ENCODE data around the gene ODAPH.

DNA sequence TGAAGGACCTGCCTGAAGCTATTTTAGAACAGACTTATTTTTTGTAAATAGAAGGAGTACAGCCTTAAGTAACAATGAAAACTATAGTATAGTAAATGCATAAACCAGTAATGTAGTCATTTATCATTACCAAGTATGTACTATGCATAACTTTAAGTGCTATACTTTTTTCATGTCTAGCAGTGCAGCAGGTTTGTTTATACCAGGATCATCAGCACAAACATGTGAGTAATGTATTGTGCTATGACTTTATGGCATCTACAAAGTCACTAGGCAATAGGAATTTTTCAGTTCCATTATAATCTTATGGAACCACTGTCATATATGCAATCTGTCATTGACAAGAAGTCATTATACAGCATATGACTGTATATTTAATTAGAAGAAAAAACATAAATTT lies 3.4 kb upstream of the ODAPH start:
- TF ChIP-seq, protein P1, sequence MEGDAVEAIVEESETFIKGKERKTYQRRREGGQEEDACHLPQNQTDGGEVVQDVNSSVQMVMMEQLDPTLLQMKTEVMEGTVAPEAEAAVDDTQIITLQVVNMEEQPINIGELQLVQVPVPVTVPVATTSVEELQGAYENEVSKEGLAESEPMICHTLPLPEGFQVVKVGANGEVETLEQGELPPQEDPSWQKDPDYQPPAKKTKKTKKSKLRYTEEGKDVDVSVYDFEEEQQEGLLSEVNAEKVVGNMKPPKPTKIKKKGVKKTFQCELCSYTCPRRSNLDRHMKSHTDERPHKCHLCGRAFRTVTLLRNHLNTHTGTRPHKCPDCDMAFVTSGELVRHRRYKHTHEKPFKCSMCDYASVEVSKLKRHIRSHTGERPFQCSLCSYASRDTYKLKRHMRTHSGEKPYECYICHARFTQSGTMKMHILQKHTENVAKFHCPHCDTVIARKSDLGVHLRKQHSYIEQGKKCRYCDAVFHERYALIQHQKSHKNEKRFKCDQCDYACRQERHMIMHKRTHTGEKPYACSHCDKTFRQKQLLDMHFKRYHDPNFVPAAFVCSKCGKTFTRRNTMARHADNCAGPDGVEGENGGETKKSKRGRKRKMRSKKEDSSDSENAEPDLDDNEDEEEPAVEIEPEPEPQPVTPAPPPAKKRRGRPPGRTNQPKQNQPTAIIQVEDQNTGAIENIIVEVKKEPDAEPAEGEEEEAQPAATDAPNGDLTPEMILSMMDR (conservative IDR thresholded peaks at IDR 0.05) = no peak
- no peak for TF ChIP-seq EZH2 (IDR thresholded peaks at IDR 0.05; ENCODE audit: low read depth)
